GM12892 (cell line): ENCODE measurements around the gene PKDCC.

Source experiments
- POLR2A ChIP-seq: IDR thresholded peaks from 2 replicates; pipeline ENCODE4 v1.6.1; 2011; ENCODE audit warnings: low read depth, low read length, control low read depth
- POLR2AphosphoS5 ChIP-seq: IDR thresholded peaks from 2 replicates; pipeline ENCODE4 v1.6.1; 2011; ENCODE audit warnings: low read depth, low read length, control low read depth
- TAF1 ChIP-seq: IDR thresholded peaks from 2 replicates; pipeline ENCODE4 v1.6.1; 2011; ENCODE audit warnings: low read depth, mild to moderate bottlenecking, control low read depth, low read length, borderline replicate concordance

- no peak for TF ChIP-seq POLR2A
- no peak for TF ChIP-seq POLR2AphosphoS5
- no peak for TF ChIP-seq TAF1
Observed at GRCh38 chr2:42055573-42056514, 8.0 kb downstream of the PKDCC start.
